DMS79 (cell line): ENCODE data around the gene HDAC8.
"Not testable (repeated sequence)": the region's sequence is repeated elsewhere in the genome, so short reads cannot be mapped to it uniquely, and the experiment has no call there.

Source experiments
- DNase-seq: peaks from one replicate; lab custom pipeline; 2025; lab: John Stamatoyannopoulos, UW

The HDAC8 gene

DNA sequence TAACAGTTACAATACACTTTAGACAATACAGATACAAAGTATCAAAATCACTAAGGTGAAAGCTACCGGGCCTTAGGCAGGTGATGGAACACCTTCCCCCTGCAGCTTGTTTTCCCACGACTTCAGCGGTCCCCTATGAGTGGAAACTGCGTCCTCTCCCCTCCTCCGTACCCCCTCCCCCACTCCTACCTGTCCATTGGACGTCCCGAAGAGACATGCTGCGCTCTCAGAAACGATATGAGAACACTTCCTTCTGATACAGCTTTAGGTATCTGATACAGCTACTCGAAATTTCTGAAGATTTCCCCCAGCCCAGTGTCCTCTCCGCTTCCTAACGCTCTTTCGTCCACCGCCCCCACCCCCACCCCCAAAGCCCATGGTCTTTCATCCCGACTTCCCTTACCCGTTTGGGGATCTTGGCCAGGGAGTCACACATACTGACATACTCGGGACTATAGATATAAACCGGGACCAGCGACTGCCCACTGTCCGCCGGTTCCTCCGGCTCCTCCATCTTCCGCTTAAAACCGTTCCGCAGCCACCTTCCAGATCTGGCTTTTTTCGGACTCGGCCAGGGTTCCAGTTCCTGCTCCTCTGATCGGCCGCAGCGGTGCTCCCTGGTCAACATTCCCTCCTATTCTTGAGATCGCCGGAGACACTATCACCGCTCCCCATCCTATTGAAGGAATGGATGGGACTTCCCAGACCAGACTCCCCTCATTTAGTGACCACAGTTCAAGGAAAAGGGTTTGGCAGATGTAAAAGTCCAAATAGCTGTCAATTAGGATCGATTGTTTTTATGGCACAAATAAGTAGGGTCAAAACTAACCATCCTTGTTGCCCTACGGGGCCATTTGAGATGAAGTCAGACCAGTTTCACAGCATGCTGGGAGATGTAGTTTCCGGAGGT lies at the start of gene HDAC8:
Gene HDAC8 (minus strand): TSS at position 596 of the 910 bp plus-strand sequence. CDS start 82 bp downstream, at position 514.
- DNase-seq = peak; percentile 64

DNA sequence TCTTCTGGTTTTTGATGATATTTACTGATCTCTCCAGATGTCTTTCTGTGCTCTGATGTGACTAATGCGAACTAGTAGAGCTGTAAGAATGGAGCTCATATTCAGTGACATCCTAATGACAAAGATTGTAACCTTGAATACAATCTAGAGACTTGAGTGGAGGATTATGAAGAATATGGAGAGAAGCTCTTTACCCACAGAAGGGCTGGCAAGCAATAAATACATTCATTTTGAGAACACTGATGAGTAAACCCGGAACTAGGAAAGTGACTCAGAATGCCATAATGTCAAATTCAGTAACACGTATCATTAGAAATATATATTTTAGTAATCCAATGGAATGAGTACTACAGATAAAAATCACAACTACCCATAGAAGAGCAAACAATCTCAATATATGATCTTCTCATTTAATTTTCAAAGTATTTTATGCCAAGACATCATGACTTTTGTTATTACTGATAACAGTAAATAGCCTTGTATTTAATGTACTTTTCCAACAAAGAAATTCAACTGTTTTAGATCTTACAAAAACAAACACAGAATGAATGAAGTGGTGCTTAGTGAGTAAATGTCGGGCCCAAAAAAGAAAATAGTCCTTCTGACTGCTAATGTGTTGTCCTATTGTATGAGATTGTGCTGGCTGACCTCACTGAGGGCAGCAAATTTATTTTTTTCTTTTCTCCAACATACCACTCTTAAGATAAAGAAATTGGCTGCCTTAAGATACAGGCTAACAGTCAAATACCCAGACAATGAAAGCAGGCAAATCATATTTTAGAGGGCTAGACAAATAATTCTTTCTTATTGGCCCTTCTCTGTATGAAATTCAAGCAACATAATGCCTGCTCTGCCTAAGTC lies 49.2 kb upstream of the HDAC8 start:
- DNase-seq = no peak

- no peak for DNase-seq
Observed at GRCh38 chrX:72621163-72621562, 48.5 kb upstream of the HDAC8 start.

GRCh38 chrX:72620550-72621145 lies 48.0 kb upstream of the HDAC8 start:
- no peak for DNase-seq

DNA sequence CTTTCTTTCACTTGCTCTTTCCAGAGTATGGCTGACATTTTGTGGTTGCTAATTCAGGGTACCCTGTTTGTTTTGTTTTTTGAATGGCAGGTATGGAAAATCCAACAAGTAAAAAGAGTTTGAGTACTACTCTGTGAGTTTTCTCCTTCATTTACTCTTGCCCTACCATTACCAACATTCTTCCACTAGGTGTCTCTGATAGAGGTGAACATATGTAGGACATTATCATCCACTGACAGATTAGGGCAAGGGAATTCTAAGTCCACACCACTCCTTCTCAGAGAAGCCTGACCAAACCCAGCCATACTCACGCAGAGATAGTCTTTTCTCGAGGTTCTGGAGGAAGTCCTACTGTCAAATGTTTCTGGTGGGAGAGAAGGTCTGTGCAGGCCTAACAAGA lies 36.7 kb upstream of the HDAC8 start:
- DNase-seq = no peak

GRCh38 chrX:72604705-72605104 lies 32.1 kb upstream of the HDAC8 start:
- no peak for DNase-seq

DNA sequence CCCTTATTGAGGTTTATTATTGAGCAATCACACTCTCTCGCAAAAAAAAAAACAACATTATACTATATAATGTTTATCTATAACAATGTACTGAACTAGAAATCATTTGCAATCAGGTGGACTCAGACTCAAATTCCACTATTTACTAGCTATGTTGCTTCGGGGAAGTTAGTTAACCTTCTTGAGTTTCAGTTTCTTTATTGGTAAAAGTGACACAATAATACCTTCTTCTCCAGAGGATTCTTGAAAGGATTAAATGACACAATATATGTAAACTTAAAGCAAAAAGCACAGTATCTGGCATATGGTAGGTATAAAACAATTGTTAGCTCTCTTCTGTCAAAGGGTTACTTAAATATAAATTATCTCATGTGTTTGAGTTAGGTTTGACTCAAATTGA lies 31.5 kb upstream of the HDAC8 start:
- DNase-seq = no peak

- not testable (repeated sequence) for DNase-seq
Observed at GRCh38 chrX:72591038-72591437, 18.4 kb upstream of the HDAC8 start.

GRCh38 chrX:72584163-72584562 lies 11.5 kb upstream of the HDAC8 start:
- DNase-seq = no peak

DNA sequence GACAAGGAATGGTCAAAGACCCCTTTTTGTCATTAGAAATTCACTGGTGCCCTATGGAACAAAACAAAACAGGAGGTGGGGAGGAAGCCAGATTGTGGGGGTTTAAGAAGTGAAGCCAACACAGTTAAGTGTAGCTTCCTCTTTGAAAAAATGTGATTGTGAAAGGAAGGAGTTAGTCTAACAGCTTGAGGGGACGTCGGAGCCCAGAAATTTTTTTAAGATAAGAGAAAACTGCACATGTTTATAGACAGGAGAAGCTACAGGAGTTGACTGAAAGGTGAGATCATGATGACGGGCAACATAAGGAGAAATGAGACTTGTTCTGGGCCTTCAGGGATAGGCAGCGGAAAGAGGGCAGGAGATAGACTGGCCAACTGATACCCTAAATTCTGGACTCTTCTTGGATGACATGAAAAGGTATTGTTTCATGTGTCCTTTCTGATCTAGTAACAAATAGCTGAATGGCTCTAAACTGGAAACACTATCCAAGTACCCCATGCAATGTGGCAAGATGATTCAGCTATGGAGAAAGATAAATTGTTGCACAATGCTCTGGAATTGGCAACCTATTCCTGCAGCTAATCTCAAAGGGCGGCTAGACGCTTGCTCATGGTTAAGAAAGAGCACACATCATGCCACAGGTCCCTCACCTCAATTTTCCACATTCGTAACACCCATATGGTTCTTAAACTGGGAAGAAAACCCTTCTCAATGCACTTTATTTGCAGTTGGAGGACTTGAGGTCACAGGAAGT lies 3.7 kb upstream of the HDAC8 start:
- DNase-seq = no peak

DNA sequence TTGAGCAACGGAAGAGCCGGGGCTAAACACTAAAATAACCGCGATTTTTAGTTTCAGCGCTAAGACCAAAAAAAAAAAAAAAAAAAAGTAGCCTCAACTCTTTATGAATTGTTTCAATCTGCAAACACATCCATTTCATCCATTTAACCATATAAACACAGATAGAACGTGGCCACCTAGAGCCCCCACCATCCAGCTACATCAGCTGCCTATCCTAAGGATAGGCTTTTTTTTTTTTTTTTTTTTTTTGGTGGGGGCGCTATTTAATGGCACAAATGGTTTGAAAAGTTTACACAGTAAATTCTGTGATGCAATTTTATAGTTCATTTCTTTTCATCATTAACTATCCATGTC lies 492 bp upstream of the HDAC8 start:
- DNase-seq = no peak

GRCh38 chrX:72569786-72570185 lies 2.9 kb downstream of the HDAC8 start:
- DNase-seq = no peak

- DNase-seq = no peak
Observed at GRCh38 chrX:72568406-72569092, 4.1 kb downstream of the HDAC8 start.

- no peak for DNase-seq
Observed at GRCh38 chrX:72566448-72566847, 6.2 kb downstream of the HDAC8 start.

DNA sequence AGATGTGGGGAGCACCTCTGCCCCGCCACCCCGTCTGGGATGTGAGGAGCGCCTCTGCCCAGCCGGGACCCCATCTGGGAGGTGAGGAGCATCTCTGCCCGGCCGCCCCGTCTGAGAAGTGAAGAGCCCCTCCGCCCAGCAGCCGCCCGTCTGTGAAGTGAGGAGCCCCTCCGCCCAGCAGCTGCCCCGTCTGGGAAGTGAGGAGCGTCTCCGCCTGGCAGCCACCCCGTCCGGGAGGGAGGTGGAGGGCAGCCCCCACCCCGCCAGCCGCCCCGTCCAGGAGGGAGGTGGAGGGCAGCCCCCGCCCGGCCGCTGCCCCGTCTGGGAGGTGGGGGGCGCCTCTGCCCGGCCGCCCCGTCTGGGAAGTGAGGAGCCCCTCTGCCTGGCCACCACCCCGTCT lies 13.0 kb downstream of the HDAC8 start:
- not testable (repeated sequence) for DNase-seq

GRCh38 chrX:72554448-72555140 lies 18.0 kb downstream of the HDAC8 start:
- DNase-seq = peak; percentile 22

GRCh38 chrX:72552443-72552842 lies 20.2 kb downstream of the HDAC8 start:
- peak; percentile 4 for DNase-seq

GRCh38 chrX:72545990-72546389 lies 26.7 kb downstream of the HDAC8 start:
- no peak for DNase-seq

DNA sequence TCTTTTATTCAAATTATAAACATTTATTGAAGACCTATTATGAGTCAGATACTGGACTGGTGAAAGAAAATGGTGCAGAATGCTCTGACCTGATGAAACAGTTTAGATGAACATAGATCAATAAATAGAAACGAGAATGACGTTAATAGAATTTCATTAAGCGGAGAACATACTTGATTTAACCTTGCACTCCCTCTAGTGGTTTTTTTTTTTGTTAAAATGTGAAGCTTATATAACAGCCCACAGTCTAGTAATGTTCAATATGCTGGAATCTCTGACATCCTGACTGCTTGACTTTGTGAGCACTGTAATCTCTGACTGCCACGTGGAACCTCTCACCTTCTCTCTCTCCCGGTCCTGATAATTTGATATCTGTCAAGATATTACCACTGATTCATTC lies 32.3 kb downstream of the HDAC8 start:
- DNase-seq = no peak

DNA sequence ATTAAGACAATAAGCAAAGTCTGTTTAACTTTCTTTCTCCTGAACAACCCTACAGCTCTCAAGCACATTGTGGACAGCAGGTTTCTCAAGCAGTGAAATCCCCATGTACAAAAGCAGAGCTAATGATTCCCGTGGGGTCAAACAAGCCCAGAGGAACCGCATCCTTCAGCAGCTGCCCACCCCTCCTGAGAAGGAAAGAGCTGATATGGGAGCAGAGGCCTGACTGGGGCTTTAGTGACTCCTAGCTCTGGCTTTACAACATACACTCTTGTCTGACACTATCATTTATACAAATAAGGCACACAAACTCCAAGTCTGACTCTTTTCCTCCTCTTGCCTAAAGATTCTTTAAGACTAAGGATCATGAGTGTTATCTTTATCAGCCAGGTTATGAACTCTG lies 32.8 kb downstream of the HDAC8 start:
- no peak for DNase-seq

DNA sequence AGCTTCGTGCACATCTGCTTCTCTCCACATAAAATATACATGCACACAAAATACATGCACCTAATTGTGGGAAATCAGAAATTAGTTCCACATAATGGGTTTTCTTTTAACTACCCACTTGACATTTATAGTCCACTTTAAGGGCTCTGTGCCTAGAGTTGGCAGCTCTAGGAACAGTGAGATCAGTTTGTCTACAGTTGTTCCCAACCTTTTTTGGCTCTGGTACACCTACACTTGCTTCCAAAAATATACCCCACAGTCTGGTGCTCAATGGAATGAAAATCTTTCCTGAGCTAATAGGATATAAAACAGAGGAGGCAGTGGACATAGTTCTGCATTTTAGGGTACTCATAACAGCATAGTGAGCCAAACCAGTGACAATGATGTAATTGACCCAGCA lies 36.1 kb downstream of the HDAC8 start:
- DNase-seq = peak; percentile 25
